Small intestine (tissue), 7 donors: ENCODE measurements around the gene MASP1. TPM values are rescaled to one million over a fixed set of nuclear protein-coding genes. Genes with fewer than 3 reads are reported as not detected.

Experiments used
- DNase-seq, 2 donors: peaks; one replicate each; pipeline versions ENCODE4 v3.0.0 to v3.0.0-alpha.2; 2013
- FAIRE-seq: peaks from 2 replicates; lab custom pipeline; 2012; peaks lifted over from hg19 to GRCh38; lab: Jason Lieb, UNC
- H3K27ac ChIP-seq, 3 donors: one replicate each; pipeline ENCODE4 v1.5.1; 2013; ENCODE audit warnings: low read length in 2 of 3, mild to moderate bottlenecking in 2 of 3, control low read depth in 1 of 3, inconsistent platforms in 1 of 3, low read depth in 1 of 3, moderate library complexity in 1 of 3
- H3K27me3 ChIP-seq, 3 donors: one replicate each; pipeline ENCODE4 v1.6.1; 2013; ENCODE audit warnings: low read length in 3 of 3, inconsistent platforms in 1 of 3; ENCODE audit not compliant: control insufficient read depth in 3 of 3, insufficient read depth in 3 of 3
- H3K36me3 ChIP-seq, 3 donors: one replicate each; pipeline ENCODE4 v1.6.1; 2013; ENCODE audit warnings: low read length in 3 of 3, inconsistent platforms in 1 of 3, low read depth in 1 of 3, mild to moderate bottlenecking in 1 of 3, moderate library complexity in 1 of 3; ENCODE audit not compliant: control insufficient read depth in 3 of 3, insufficient read depth in 2 of 3
- H3K4me1 ChIP-seq, 3 donors: one replicate each; pipeline ENCODE4 v1.6.1; 2013; ENCODE audit warnings: low read length in 2 of 3, inconsistent platforms in 1 of 3, low read depth in 1 of 3, mild to moderate bottlenecking in 1 of 3, moderate library complexity in 1 of 3; ENCODE audit not compliant: control insufficient read depth in 3 of 3, insufficient read depth in 2 of 3
- H3K4me3 ChIP-seq, 3 donors: one replicate each; pipeline ENCODE4 v1.5.1; 2013; ENCODE audit warnings: low read length in 3 of 3, control low read depth in 1 of 3, inconsistent platforms in 1 of 3, low read depth in 1 of 3, mild to moderate bottlenecking in 1 of 3, moderate library complexity in 1 of 3
- H3K9me3 ChIP-seq, 2 donors: one replicate each; pipeline ENCODE4 v1.6.1; 2013; ENCODE audit warnings: low read depth in 1 of 2, low read length in 1 of 2; ENCODE audit not compliant: control insufficient read depth in 2 of 2, insufficient read depth in 1 of 2
- WGBS, 3 donors: extraction: QIAGEN DNeasy Blood & Tissue Kit; methylation state at CpG; one replicate each; pipeline ENCODE4 v1.1.7; 2013; 5-methylcytosine and 5-hydroxymethylcytosine counted together
- polyA plus RNA-seq, 4 donors: library from polyadenylated mRNA; stranded (reverse) in 3 of 4; unstranded in 1 of 4; fragments of 200-250 nt in 3 of 4; fragments of 120-200 nt in 1 of 4; gene quantifications; one replicate each; pipeline versions ENCODE4 v1.2.1 to v1.2.3, GENCODE V29; 2013
- donor health status: healthy with polysubstance abuse.
- donor health status: control.
- donor health status: control.
- donor health status: Bipolar disorder and iron deficiency.
- donor health status: healthy.

MASP1 gene
- polyA plus RNA-seq, 4 donors: 0.70 to 67.2 (median 1.6) TPM; not detected in 1

GRCh38 chr3:187292181-187292580 is 644 bp upstream of the MASP1 start:
- H3K36me3 ChIP-seq: no peaks in the 10 kb centered on the region
- H3K27me3 ChIP-seq: peaks cover 0 to 4% (median 0%) of the 10 kb centered on the region in 3 donors
- 47 to 68% (median 48%) methylated on average over 9 of the region's 9 CpGs for WGBS, 3 donors
- H3K9me3 ChIP-seq: no peaks in the 10 kb centered on the region
- H3K4me1 ChIP-seq: peaks cover 0 to 28% (median 0%) of the 10 kb centered on the region in 3 donors
- peak in 1 of 2 donors; percentile 78 for DNase-seq
- peak overlapping the region in 1 of 3 donors; percentile 55 for H3K4me3 ChIP-seq
- FAIRE-seq: no peak
- H3K27ac ChIP-seq: peak overlapping the region in 1 of 3 donors; percentile 78

GRCh38 chr3:187291001-187291511 is 481 bp downstream of the MASP1 start:
- FAIRE-seq (no peak), DNase-seq (no peak)
- H3K9me3 ChIP-seq: no peaks in the 10 kb centered on the region
- H3K27ac ChIP-seq: peak overlapping the region in 1 of 3 donors; percentile 78
- H3K36me3 ChIP-seq: no peaks in the 10 kb centered on the region
- 10 to 23% (median 22%) methylated on average over 6 of the region's 6 CpGs for WGBS, 3 donors
- peaks cover 0 to 4% (median 0%) of the 10 kb centered on the region in 3 donors for H3K27me3 ChIP-seq
- H3K4me3 ChIP-seq: peak overlapping the region in 1 of 3 donors; percentile 55
- H3K4me1 ChIP-seq: peaks cover 0 to 33% (median 0%) of the 10 kb centered on the region in 3 donors

DNA sequence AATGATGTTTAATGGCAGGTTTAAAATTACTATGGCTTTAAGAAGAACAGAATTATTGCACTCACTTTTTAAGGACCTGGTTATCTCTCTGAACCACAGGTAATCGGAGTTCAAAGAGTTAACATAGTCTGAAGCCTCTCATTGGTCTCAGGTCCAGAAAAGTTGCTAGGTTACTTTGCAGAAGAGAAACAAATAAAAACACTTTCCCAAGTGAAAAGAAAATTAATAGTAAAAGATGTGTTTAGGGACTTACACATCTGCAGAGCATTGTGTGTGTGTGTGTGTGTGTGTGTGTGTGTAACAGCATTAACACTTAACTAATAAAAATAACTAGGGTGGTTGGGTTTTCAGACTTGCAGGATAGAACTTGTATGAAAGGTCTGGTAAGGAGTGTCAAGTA is 1.0 kb downstream of the MASP1 start:
- Histone ChIP-seq H3K9me3 (no peaks in the 10 kb centered on the region), H3K27ac (peak overlapping the region in 1 of 3 donors; percentile 78), H3K27me3 (peaks cover 0 to 4% (median 0%) of the 10 kb centered on the region in 3 donors), H3K4me3 (peak overlapping the region in 1 of 3 donors; percentile 55), H3K4me1 (peaks cover 0 to 29% (median 0%) of the 10 kb centered on the region in 3 donors), H3K36me3 (no peaks in the 10 kb centered on the region)
- FAIRE-seq (no peak), DNase-seq (peak in 1 of 2 donors; percentile 54)
- WGBS, 3 donors: 12 to 66% (median 30%) methylated on average over 1 of the region's 1 CpG

DNA sequence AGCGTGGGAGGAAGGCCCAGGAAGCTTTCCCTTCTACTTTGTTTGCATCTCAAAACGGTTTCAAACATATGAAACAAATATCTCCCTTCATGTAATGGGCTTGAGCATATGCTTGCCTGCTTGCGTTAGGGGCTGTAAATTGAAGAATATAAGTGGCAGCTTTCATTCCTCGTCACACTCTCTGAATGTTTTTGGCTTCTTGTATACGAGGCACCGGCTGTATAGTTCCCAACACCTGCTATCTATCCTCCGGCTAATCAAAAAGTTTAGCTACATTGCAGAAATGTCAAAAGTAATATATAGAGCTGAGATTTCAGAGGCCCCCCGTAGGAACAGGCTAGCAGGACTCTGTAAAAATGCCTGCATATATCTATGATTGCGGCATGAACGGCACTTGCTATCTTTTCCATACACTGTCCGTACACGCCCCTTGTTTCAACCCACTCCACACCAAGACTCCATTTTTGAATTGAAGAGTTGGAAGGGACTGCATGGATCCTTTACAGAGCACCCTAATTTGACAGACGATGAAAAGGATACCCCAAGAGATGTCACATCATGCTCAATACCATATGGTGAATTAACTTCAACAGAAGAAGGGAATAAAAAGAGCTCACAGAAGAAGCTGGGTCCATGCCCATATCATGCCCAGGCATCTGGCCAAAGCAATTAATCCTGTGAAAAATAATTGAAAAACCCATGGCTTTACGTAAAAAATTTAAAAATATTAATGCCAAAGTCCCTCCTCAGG is 2.5 kb downstream of the MASP1 start:
- no peak for DNase-seq
- H3K4me1 ChIP-seq: peaks cover 0 to 23% (median 0%) of the 10 kb centered on the region in 3 donors
- H3K27me3 ChIP-seq: peaks cover 0 to 4% (median 0%) of the 10 kb centered on the region in 3 donors
- no peaks in the 10 kb centered on the region for H3K9me3 ChIP-seq
- H3K4me3 ChIP-seq: peak overlapping the region in 1 of 3 donors; percentile 6
- H3K36me3 ChIP-seq: no peaks in the 10 kb centered on the region
- H3K27ac ChIP-seq: no peak overlapping the region
- FAIRE-seq: no peak
- 81 to 88% (median 87%) methylated on average over 14 of the region's 14 CpGs for WGBS, 3 donors

- Histone ChIP-seq H3K4me3 (no peak overlapping the region), H3K36me3 (no peaks in the 10 kb centered on the region), H3K27me3 (peaks cover 0 to 4% (median 0%) of the 10 kb centered on the region in 3 donors), H3K27ac (no peak overlapping the region), H3K9me3 (no peaks in the 10 kb centered on the region), H3K4me1 (peaks cover 0 to 20% (median 0%) of the 10 kb centered on the region in 3 donors)
- WGBS, 3 donors: 55 to 76% (median 63%) methylated on average over 8 of the region's 8 CpGs
- DNase-seq (no peak), FAIRE-seq (no peak)
Measured at GRCh38 chr3:187288131-187288854, 3.2 kb downstream of the MASP1 start.

GRCh38 chr3:187287256-187287655 is 4.3 kb downstream of the MASP1 start:
- H3K9me3 ChIP-seq: no peaks in the 10 kb centered on the region
- no peak for DNase-seq
- 65 to 80% (median 74%) methylated on average over 1 of the region's 1 CpG for WGBS, 3 donors
- H3K36me3 ChIP-seq: peaks cover 0 to 4% (median 0%) of the 10 kb centered on the region in 3 donors
- peak overlapping the region in 1 of 3 donors; percentile 51 for H3K27ac ChIP-seq
- no peak overlapping the region for H3K4me3 ChIP-seq
- FAIRE-seq: no peak
- peaks cover 0 to 11% (median 0%) of the 10 kb centered on the region in 3 donors for H3K4me1 ChIP-seq
- peaks cover 0 to 4% (median 0%) of the 10 kb centered on the region in 3 donors for H3K27me3 ChIP-seq

DNA sequence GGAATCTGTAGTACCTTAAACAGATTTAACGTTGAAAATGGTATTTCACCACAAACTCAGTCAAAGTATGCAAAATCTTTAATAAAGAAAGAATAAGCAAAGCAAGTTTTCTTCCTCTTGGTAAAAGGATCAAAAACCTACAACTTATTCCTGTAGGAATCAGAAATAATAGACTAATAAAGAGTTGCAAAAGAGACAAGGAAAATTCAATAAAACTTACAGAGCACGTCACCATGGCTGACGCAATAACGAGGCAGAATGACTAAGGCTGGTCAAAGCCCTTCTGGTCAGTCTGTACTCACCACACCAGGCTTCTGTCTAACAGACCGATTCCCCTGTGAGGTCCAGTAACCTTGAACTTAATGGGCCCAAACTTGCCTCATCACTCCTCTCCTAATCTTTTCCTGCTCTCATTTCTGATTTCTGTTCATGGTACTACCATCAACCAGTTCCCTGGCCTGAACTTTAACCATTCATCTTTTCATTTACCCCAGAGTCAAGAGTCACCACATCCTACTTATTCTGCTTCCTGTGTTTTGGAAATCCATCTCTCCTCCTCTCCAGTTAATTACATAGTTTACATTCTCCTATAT is 5.0 kb downstream of the MASP1 start:
- no peak for FAIRE-seq
- H3K27ac ChIP-seq: peak overlapping the region in 1 of 3 donors; percentile 51
- H3K4me3 ChIP-seq: no peak overlapping the region
- peaks cover 0 to 8% (median 0%) of the 10 kb centered on the region in 3 donors for H3K4me1 ChIP-seq
- H3K9me3 ChIP-seq: no peaks in the 10 kb centered on the region
- 86 to 90% (median 86%) methylated on average over 5 of the region's 5 CpGs for WGBS, 3 donors
- H3K27me3 ChIP-seq: peaks cover 0 to 4% (median 0%) of the 10 kb centered on the region in 3 donors
- DNase-seq: peak in 1 of 2 donors; percentile 81
- peaks cover 0 to 10% (median 0%) of the 10 kb centered on the region in 3 donors for H3K36me3 ChIP-seq
